Dedifferentiated amniotic fluid mesenchymal stem cell (primary cell): Measurements from ENCODE around the gene FAM43A.

Source experiments
- DNase-seq: peaks from one replicate; pipeline ENCODE4 v3.0.0-alpha.2; 2016; ENCODE audit errors: extremely low spot score

FAM43A gene

GRCh38 chr3:194705761-194706160, 20.1 kb downstream of the FAM43A start:
- DNase-seq = no peak

DNA sequence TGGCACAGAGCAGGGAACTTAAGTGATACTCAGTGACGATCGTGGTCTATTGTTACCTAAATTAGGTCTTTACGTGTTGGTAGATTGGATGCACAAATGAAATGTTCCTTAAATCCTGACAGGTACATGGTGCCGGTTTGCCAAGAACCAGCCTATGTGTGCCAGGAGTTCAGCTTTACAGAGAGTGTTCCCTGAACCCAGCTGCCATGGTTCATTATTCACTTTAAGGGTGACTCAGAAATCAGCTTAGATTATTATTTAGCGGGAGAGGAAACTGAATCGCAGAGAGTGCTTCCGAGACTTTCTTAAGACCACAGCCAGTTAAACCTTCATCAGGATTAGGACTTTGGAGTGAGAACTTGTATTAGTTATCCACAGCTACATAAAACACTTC, 21.5 kb downstream of the FAM43A start:
- DNase-seq = no peak

GRCh38 chr3:194711286-194711685, 25.6 kb downstream of the FAM43A start:
- no peak for DNase-seq

- peak; percentile 87 for DNase-seq
Observed at GRCh38 chr3:194711913-194712312, 26.2 kb downstream of the FAM43A start.

DNA sequence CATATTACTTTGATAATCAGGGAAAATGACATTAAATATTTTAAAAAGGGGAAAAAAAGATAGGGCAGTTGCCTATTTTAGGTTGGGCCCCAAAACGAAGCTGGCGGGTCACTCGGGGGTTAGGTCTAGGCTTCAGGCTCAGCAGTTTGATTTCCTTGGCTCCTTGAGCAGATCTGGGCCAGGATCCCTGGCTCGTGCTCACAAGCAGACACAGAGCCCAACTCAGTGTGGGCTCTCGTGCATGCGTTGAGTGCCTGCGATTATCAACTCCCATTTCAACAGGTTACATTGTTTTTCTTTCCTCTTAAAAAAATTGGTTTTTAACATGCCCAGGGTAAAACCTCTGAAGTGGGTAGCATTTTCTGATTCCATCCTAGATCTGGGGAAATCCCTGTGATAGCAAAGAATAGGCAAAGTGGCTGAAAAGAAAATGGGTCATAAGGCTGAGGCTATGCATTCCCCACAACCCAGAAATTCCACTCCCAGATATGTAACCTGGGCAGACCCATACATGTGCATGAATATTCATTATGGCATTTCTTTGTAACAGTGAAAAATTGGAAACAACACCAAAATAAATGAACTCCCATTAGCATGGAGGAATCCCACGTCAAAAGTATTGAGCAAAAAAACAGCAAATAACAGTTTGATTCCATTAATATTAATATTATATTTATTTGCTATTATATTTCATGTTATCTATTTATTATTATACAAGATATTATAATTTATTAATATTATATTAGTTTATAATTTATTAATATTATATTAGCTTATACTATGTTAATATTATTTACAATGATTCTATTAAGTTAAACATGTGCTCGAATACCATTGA, 27.8 kb downstream of the FAM43A start:
- no peak for DNase-seq

DNA sequence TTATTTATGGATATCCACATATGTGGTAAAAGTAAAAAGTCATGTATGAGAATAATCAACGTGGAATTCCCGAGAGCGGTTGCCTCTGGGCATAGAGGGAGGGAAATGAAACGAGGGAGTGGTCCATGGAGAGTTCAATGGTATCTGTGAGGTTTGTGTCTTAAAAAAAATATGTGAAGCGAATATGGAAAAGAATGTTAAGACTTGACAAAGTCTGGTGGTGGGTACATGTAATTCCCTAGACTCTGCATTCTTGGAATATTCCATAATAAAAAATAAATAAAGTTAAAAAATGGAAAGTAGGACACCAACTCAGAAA, 28.4 kb downstream of the FAM43A start:
- DNase-seq = no peak

DNA sequence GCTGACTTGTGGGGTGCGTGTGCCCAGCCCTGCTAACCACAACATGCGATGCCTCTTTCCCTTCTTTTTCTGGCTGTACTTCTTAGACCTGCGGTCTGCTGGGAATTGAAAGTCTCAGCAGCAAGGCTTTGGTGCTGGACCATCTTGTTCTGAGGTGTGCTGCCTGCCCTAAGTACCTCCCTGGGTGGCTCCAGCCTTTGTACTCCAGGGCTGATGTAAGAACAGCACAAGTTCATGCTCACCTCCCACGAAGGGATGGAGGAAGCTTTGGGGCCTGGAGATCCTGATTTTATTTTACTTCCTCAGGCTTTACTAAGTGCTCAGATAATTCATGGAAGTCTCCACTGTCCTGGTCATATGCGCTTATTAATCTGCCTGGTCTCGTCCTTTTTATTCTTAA, 28.9 kb downstream of the FAM43A start:
- DNase-seq = no peak

- DNase-seq = no peak
Observed at GRCh38 chr3:194715022-194715800, 29.5 kb downstream of the FAM43A start.

GRCh38 chr3:194718079-194718478, 32.4 kb downstream of the FAM43A start:
- DNase-seq = no peak

GRCh38 chr3:194720048-194720447, 34.4 kb downstream of the FAM43A start:
- DNase-seq = no peak

DNA sequence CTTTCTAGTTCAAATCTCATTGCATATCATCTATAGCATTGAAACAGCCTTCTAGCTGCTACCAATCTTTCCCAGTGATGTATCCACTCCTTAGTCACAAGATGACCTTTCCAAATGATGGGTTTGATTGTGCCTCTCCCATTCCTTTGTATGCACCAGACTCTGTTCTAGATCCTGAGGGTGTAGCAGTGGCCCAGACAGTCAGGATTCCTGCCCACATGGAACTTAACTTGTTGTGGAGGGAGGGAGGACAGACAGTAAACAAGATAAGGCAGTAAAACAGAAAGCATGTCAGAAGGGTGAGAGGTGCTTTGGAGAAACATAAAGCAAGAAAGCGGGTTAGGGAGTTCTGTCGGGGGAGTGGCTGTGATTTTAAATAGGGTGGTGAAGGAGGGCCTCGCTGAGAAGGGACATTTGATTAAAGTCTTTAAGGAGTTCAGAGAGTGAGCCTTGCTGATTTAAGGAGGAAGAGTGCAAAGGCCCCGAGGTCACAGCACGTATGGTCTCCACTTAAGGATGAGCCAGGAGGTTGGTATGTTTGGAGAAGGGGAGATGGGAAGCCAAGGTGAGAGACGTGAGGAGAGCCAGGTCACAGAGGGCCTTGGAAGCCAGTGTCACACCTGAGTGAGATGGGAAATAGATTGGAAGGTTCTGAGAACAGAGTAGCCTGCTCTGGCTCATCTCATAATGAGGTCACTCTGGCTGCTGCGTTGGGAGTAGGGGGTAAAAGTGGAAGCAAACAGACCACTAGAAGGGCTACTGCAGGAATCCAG, 38.3 kb downstream of the FAM43A start:
- DNase-seq = no peak

DNA sequence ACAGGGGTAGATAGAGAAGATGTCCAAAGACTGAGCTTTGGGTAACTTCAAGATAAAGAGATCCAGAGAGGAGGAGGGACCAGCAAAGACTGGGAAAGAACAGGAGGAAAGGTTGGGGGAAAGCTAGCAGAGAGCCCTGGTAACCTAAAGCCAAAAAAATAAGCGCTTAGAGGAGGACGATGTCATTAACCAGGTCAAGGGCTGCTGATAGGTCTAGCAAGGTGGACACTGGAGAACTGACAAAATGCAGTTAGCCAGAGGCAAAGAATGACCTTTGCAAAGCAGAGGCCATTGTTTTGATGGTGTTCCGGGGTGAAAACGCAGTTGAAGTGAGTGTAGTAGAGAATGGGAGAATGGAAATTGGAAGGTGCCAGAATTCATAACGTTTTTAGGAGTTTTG, 39.7 kb downstream of the FAM43A start:
- no peak for DNase-seq

DNA sequence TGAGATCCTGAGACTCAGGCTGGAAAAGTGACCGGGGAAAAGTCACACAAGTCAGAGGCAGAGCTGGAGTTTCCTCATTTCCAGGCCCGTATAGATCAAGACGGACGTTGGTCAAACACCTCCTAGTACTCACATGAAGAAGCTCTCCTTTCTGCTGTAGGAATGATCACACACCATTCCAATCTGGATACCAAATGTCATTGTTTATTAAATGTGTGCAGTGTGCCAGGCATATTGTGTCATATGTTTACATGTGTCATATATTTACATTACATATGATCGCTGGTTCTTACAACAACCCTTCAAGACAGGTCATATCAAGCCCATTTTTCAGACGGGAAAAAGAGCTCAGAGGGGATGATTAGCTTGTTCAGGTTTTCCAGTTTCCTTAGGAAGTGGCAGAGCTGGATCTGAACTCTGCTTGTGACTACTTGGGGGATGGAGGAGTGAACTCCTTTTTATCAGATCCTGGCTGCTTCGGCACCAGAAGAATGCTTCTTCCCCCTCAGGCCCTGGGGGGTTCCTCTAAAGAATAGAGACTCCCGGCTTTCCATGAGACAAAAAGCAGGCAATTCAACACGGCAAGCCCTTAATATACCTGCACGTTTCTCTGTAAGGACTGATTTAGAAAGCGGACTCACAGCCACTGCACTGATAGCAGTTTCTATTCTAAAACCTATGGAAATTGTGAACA, 41.9 kb downstream of the FAM43A start:
- no peak for DNase-seq

DNA sequence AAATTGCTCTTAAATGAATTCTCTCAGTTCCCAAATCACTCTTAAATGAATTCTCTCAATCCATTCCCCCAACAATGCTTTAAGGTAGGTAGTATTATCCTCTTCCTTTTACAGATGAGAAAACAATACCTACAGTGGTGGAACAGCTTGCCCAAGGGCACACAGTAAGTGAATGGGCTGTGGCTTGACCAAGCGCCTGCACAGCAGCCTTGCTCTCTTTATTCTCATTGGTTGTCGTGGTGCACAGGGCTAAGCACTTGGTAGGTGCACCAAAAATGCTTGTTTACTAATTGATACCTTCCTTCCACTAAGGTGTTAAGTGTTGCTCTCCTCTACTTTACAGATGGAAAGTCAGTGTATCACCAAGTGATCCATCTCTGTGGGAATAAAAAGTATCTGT, 43.3 kb downstream of the FAM43A start:
- DNase-seq = no peak

GRCh38 chr3:194730365-194730764, 44.7 kb downstream of the FAM43A start:
- DNase-seq = no peak

GRCh38 chr3:194731506-194732073, 45.9 kb downstream of the FAM43A start:
- no peak for DNase-seq

GRCh38 chr3:194732617-194733016, 46.9 kb downstream of the FAM43A start:
- DNase-seq = no peak

DNA sequence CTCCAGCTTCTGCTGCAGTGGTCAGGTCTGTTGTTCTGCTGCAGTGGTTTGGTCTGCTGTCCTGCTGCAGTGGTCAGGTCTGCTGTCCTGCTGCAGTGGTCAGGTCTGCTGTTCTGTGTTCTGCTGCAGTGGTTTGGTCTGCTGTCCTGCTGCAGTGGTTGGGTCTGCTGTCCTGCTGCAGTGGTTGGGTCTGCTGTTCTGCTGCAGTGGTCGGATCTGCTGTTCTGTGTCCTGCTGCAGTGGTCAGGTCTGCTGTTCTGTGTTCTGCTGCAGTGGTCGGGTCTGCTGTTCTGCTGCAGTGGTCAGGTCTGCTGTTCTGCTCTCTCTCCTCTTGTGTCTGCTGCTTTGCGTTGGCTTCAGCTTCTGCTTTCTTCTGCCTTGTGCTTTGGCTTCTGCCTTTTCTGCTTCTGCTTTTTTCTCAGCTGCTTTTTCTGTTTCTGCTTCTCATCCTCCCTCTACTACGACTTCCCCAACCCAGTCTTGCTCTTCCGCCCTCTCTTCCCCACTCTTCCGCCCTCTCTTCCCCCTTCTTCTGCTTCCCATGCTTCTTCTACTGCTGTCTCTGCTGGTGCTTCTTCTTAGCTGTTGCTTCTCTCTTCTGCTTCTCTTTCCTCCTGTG, 50.7 kb downstream of the FAM43A start:
- DNase-seq = no peak

DNA sequence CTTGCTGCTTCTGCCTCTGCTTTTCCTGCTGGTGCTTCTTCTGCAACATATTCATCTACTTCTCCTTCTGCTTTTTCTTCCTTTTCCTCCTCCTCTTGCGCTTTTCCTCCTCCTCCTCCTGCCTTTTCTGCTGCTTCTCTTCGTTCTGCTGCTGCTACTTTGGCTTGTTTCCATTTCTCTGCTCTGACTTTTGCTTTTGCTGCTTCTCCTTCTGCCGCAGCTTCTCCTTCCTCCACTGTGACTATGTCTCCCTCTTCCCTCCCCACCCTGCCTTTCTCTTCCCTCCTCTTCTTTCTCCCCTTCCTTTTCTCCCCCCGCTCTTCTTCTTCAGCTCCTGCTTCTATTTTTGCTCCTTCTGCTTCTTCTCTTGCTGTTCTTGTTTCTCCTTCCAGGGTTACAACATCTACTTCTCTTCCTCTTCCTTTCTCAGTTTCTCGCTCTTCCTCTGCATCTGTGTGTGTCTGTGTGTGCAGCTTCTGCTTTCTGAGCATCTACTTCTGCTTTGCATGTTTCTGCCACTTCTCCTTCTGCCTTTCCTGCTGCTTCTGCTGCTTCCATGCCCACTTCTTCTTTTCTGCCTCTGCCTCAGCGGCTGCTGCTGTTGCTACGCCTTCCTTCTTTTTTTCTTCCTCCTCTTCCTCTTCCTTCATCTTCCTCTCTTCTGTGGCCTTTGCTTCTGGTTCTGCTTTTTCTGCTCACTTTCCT, 51.4 kb downstream of the FAM43A start:
- no peak for DNase-seq
